Glomerular endothelial cell (primary cell): ENCODE results near the gene PITX2. TPM values are rescaled to one million over a fixed set of nuclear protein-coding genes. Genes with fewer than 3 reads are reported as not detected.

Experiments
- DNase-seq: peaks from one replicate; pipeline ENCODE4 v3.0.0-alpha.2; 2011; ENCODE audit warnings: low read depth, low spot score; ENCODE audit errors: extremely low read depth
- total RNA-seq: library from RNA; depleted of rRNA; stranded (reverse); fragments of >200 nt; gene quantifications from 2 replicates; pipeline ENCODE4 v1.2.3, GENCODE V29; 2015

PITX2 gene
- total RNA-seq, result not detected in 2 replicates

- no peak for DNase-seq
Observed at GRCh38 chr4:110622841-110623717, at the start of gene PITX2. Gene PITX2, minus strand, starts transcription at chr4:110623077. Its CDS starts 617 bp downstream, at chr4:110622460.

GRCh38 chr4:110671679-110672078 is 48.8 kb upstream of the PITX2 start:
- no peak for DNase-seq

GRCh38 chr4:110669663-110670062 is 46.8 kb upstream of the PITX2 start:
- DNase-seq, result no peak

GRCh38 chr4:110668463-110669235 is 45.8 kb upstream of the PITX2 start:
- DNase-seq, result no peak

- no peak for DNase-seq
Observed at GRCh38 chr4:110667670-110668069, 44.8 kb upstream of the PITX2 start.

GRCh38 chr4:110666030-110666429 is 43.2 kb upstream of the PITX2 start:
- DNase-seq, result no peak

- no peak for DNase-seq
Observed at GRCh38 chr4:110663738-110664444, 41.0 kb upstream of the PITX2 start.

- DNase-seq, result no peak
Observed at GRCh38 chr4:110663206-110663605, 40.3 kb upstream of the PITX2 start.

GRCh38 chr4:110660755-110661154 is 37.9 kb upstream of the PITX2 start:
- no peak for DNase-seq

GRCh38 chr4:110654254-110654635 is 31.4 kb upstream of the PITX2 start:
- no peak for DNase-seq

- DNase-seq, result no peak
Observed at GRCh38 chr4:110653321-110654253, 30.7 kb upstream of the PITX2 start.

- DNase-seq, result no peak
Observed at GRCh38 chr4:110644008-110644407, 21.1 kb upstream of the PITX2 start.

- no peak for DNase-seq
Observed at GRCh38 chr4:110643096-110643495, 20.2 kb upstream of the PITX2 start.

- no peak for DNase-seq
Observed at GRCh38 chr4:110641218-110641617, 18.3 kb upstream of the PITX2 start.

GRCh38 chr4:110640576-110640975 is 17.7 kb upstream of the PITX2 start:
- DNase-seq, result no peak

- DNase-seq, result no peak
Observed at GRCh38 chr4:110639207-110640090, 16.6 kb upstream of the PITX2 start.

- no peak for DNase-seq
Observed at GRCh38 chr4:110638089-110638746, 15.3 kb upstream of the PITX2 start.

- no peak for DNase-seq
Observed at GRCh38 chr4:110637408-110638088, 14.7 kb upstream of the PITX2 start.
